SU-DHL-6 (cell line): ENCODE data around the gene BSND.

Source experiments
- H2AFZ ChIP-seq: fragments of 200-600 bp; sonication (generic); 2 replicates; pipeline ENCODE4 v1.6.1; 2014; ENCODE audit warnings: low read depth, mild to moderate bottlenecking, moderate library complexity, mixed read lengths, antibody characterized with exemption, low read length; ENCODE audit not compliant: severe bottlenecking
- H3F3A ChIP-seq: fragments of 200-600 bp; shearing (Covaris generic); 2 replicates; pipeline ENCODE4 v1.6.0; 2016; ENCODE audit warnings: antibody characterized with exemption, mild to moderate bottlenecking; ENCODE audit not compliant: insufficient read depth
- H3K27ac ChIP-seq: fragments of 200-600 bp; sonication (generic); 2 replicates; pipeline ENCODE4 v1.5.1; 2016; ENCODE audit warnings: low read depth, mild to moderate bottlenecking, low read length, moderate library complexity, mixed read lengths
- H3K27me3 ChIP-seq: fragments of 200-600 bp; sonication (generic), shearing (Covaris generic); 2 replicates; pipeline ENCODE4 v1.6.0; 2014; ENCODE audit warnings: mild to moderate bottlenecking, low read length
- H3K36me3 ChIP-seq: fragments of 200-600 bp; sonication (generic); 2 replicates; pipeline ENCODE4 v1.6.1; 2014; ENCODE audit warnings: mild to moderate bottlenecking, low read length, mixed read lengths
- H3K4me2 ChIP-seq: fragments of 300-600, 200-600 bp; shearing (Covaris generic), sonication (generic); 2 replicates; pipeline ENCODE4 v1.6.0; 2014; ENCODE audit warnings: low read length, low read depth, mild to moderate bottlenecking; ENCODE audit not compliant: poor library complexity, severe bottlenecking
- H3K4me3 ChIP-seq: fragments of 200-600 bp; sonication (generic); 2 replicates; pipeline ENCODE4 v1.5.1; 2014; ENCODE audit warnings: antibody characterized with exemption, low read length, mild to moderate bottlenecking, mixed read lengths; ENCODE audit not compliant: insufficient read depth, poor library complexity, severe bottlenecking
- H3K79me2 ChIP-seq: fragments of 200-600 bp; sonication (generic); 2 replicates; pipeline ENCODE4 v1.6.1; 2014; ENCODE audit warnings: mild to moderate bottlenecking, low read length, moderate library complexity; ENCODE audit not compliant: insufficient read depth
- H3K9ac ChIP-seq: fragments of 200-600 bp; sonication (generic); 2 replicates; pipeline ENCODE4 v1.7.0; 2014; ENCODE audit warnings: mild to moderate bottlenecking, low read length
- H3K9me2 ChIP-seq: fragments of 200-600 bp; sonication (generic); replicated peaks from 2 replicates; pipeline ENCODE4 v1.6.1; 2014; ENCODE audit warnings: low read length; ENCODE audit not compliant: insufficient read depth
- H3K9me3 ChIP-seq: fragments of 200-600 bp; sonication (generic); 2 replicates; pipeline ENCODE4 v1.6.1; 2014; ENCODE audit warnings: low read length, mixed read lengths; ENCODE audit not compliant: insufficient read depth
- H4K20me1 ChIP-seq: fragments of 200-600 bp; sonication (generic); 2 replicates; pipeline ENCODE4 v1.6.1; 2014; ENCODE audit warnings: low read depth, mild to moderate bottlenecking, antibody characterized with exemption, low read length, moderate library complexity, mixed read lengths
- EZH2phosphoT487 ChIP-seq: fragments of 200-600 bp; sonication (generic), shearing (Covaris generic); conservative IDR thresholded peaks from 2 replicates; pipeline ENCODE4 v1.6.1; 2018; ENCODE audit warnings: mild to moderate bottlenecking, antibody characterized with exemption, low read length, moderate library complexity, mixed read lengths
- TF ChIP-seq, protein P1 (sequence below): fragments of 200-600 bp; sonication (generic); IDR thresholded peaks from one replicate; pipeline ENCODE4 v1.5.1; 2017; ENCODE audit warnings: antibody characterized with exemption, mild to moderate bottlenecking, low read length, moderate library complexity; ENCODE audit not compliant: insufficient read depth, poor library complexity, severe bottlenecking

Gene BSND

DNA sequence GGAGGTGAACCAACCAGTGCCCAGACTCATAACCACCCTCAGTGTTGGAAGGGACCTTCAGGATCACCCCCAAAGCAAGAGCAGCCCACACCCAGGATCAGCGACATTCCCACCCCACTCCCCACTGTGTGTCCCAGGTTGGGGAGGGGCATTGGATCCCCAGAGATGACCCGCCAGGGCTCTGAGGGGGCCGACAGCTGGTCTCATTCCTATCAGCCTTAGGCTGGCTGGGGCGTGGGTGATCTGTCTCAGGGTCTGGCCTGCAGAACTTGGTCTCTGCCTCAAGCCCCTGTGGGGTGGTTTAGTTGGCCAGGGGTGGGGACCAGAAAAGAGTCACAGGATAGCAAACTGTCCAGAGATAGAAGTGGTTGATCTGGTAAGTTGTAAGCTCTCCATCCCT lies 7.8 kb upstream of the BSND start:
- TF ChIP-seq, protein P1, sequence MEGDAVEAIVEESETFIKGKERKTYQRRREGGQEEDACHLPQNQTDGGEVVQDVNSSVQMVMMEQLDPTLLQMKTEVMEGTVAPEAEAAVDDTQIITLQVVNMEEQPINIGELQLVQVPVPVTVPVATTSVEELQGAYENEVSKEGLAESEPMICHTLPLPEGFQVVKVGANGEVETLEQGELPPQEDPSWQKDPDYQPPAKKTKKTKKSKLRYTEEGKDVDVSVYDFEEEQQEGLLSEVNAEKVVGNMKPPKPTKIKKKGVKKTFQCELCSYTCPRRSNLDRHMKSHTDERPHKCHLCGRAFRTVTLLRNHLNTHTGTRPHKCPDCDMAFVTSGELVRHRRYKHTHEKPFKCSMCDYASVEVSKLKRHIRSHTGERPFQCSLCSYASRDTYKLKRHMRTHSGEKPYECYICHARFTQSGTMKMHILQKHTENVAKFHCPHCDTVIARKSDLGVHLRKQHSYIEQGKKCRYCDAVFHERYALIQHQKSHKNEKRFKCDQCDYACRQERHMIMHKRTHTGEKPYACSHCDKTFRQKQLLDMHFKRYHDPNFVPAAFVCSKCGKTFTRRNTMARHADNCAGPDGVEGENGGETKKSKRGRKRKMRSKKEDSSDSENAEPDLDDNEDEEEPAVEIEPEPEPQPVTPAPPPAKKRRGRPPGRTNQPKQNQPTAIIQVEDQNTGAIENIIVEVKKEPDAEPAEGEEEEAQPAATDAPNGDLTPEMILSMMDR = no peak
- no peak for TF ChIP-seq EZH2phosphoT487
- H3K4me2 ChIP-seq = no peak overlapping the region
- H2AFZ ChIP-seq = no peak overlapping the region
- H3K9me3 ChIP-seq = no peaks in the 10 kb centered on the region
- no peak overlapping the region for H3K4me3 ChIP-seq
- H3K27ac ChIP-seq = no peak overlapping the region
- H3K27me3 ChIP-seq = no peaks in the 10 kb centered on the region
- H3F3A ChIP-seq = no peaks in the 10 kb centered on the region
- H3K36me3 ChIP-seq = no peaks in the 10 kb centered on the region
- no peaks in the 10 kb centered on the region for H3K9me2 ChIP-seq
- no peaks in the 10 kb centered on the region for H3K79me2 ChIP-seq
- no peak overlapping the region for H3K9ac ChIP-seq
- H4K20me1 ChIP-seq = no peaks in the 10 kb centered on the region

DNA sequence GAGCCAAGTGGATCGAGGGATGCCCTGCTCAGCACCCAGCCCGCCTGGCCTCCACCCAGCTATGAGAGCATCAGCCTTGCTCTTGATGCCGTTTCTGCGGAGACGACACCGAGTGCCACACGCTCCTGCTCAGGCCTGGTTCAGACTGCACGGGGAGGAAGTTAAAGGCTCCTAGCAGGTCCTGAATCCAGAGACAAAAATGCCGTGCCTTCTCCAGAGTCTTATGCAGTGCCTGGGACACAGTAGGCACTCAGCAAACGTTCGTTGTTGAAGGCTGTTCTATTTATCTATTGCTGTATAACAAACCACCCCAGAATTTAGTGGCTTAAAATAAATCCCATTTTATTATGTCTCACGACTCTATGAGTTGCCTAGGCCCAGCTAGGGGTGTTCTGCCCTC lies 6.8 kb upstream of the BSND start:
- no peaks in the 10 kb centered on the region for H3K79me2 ChIP-seq
- H3K9ac ChIP-seq = no peak overlapping the region
- no peaks in the 10 kb centered on the region for H3F3A ChIP-seq
- no peaks in the 10 kb centered on the region for H3K36me3 ChIP-seq
- TF ChIP-seq, protein P1 = no peak
- no peak for TF ChIP-seq EZH2phosphoT487
- H4K20me1 ChIP-seq = no peaks in the 10 kb centered on the region
- no peak overlapping the region for H2AFZ ChIP-seq
- H3K4me2 ChIP-seq = no peak overlapping the region
- H3K27me3 ChIP-seq = no peaks in the 10 kb centered on the region
- H3K4me3 ChIP-seq = no peak overlapping the region
- no peaks in the 10 kb centered on the region for H3K9me3 ChIP-seq
- H3K9me2 ChIP-seq = no peaks in the 10 kb centered on the region
- no peak overlapping the region for H3K27ac ChIP-seq

DNA sequence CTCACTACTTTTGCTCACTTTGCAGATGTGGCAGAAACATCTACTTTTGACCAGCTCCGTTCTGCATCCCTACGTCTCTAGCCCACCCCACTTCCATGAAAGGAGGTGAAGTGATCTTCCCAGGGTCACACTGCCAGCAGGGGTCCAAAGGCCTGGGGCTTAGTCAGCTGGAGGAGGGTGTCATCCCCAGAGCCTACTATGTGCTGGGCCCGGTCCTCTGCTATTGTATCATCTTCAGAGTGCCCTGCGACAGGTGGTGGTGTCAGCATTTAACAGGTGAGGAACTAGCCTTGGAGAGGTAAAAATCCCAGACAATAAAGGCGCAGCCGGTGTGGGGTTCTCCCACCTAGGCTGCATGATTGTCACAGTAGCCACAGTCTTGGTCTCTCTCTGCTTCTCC lies 5.6 kb upstream of the BSND start:
- no peaks in the 10 kb centered on the region for H3K9me3 ChIP-seq
- H3K79me2 ChIP-seq = no peaks in the 10 kb centered on the region
- no peaks in the 10 kb centered on the region for H3F3A ChIP-seq
- H3K4me2 ChIP-seq = no peak overlapping the region
- no peaks in the 10 kb centered on the region for H4K20me1 ChIP-seq
- no peak overlapping the region for H2AFZ ChIP-seq
- no peaks in the 10 kb centered on the region for H3K9me2 ChIP-seq
- no peaks in the 10 kb centered on the region for H3K36me3 ChIP-seq
- TF ChIP-seq EZH2phosphoT487 = no peak
- TF ChIP-seq, protein P1 = no peak
- no peak overlapping the region for H3K4me3 ChIP-seq
- no peak overlapping the region for H3K9ac ChIP-seq
- no peaks in the 10 kb centered on the region for H3K27me3 ChIP-seq
- H3K27ac ChIP-seq = no peak overlapping the region
